CD14-positive monocyte (primary cell): ENCODE data around the gene CAV1. TPM values are rescaled to one million over a fixed set of nuclear protein-coding genes. Genes with fewer than 3 reads are reported as not detected.
A peak's percentile ranks its signal among the peaks of the same experiment; 100 is the strongest.

Source experiments
- DNase-seq, 3 donors: peaks; one replicate each; pipeline ENCODE4 v3.0.0-alpha.2; 2011 to 2022
- H2AFZ ChIP-seq: 2 replicates; pipeline ENCODE4 v1.6.0; 2012; ENCODE audit warnings: mild to moderate bottlenecking, low read depth, low read length, inconsistent platforms; ENCODE audit not compliant: insufficient read depth, poor library complexity, severe bottlenecking
- H3K27ac ChIP-seq, 2 donors: 1 replicate in 1 of 2; 2 replicates in 1 of 2; pipeline ENCODE4 v1.5.1; 2012 to 2013; ENCODE audit warnings: low read length in 2 of 2, control low read depth in 1 of 2, inconsistent platforms in 1 of 2, low read depth in 1 of 2, mild to moderate bottlenecking in 1 of 2
- H3K27me3 ChIP-seq, 2 donors: one replicate each; pipeline versions ENCODE4 v1.6.0 to v1.6.1; 2011 to 2013; ENCODE audit warnings: low read length in 2 of 2; ENCODE audit not compliant: control insufficient read depth in 2 of 2, insufficient read depth in 2 of 2
- H3K36me3 ChIP-seq, 2 donors: replicated peaks in 1 of 2; 1 replicate in 1 of 2; 2 replicates in 1 of 2; pipeline versions ENCODE4 v1.5.1 to v1.6.1; 2012 to 2013; ENCODE audit warnings: low read length in 2 of 2, control low read depth in 1 of 2, inconsistent platforms in 1 of 2, mild to moderate bottlenecking in 1 of 2; ENCODE audit not compliant: insufficient read depth in 2 of 2, control insufficient read depth in 1 of 2
- H3K4me1 ChIP-seq, 2 donors: 1 replicate in 1 of 2; 2 replicates in 1 of 2; pipeline versions ENCODE4 v1.5.1 to v1.6.1; 2012 to 2013; ENCODE audit warnings: low read length in 2 of 2, control low read depth in 1 of 2, inconsistent platforms in 1 of 2, mild to moderate bottlenecking in 1 of 2, moderate library complexity in 1 of 2; ENCODE audit not compliant: insufficient read depth in 2 of 2, control insufficient read depth in 1 of 2
- H3K4me2 ChIP-seq: replicated peaks from 2 replicates; pipeline ENCODE3; 2012; ENCODE audit warnings: low read length, moderate library complexity, mild to moderate bottlenecking; ENCODE audit not compliant: poor library complexity, severe bottlenecking; ENCODE audit errors: extremely low read depth
- H3K4me3 ChIP-seq, 3 experiments: fragments of 200-600 bp in 1 of 3; sonication (generic) in 1 of 3; replicated peaks in 1 of 3; 1 replicate in 2 of 3; 2 replicates in 1 of 3; pipeline ENCODE4 v1.5.1; 2011 to 2013; ENCODE audit warnings: low read length in 3 of 3, mild to moderate bottlenecking in 3 of 3, control low read depth in 2 of 3, low read depth in 2 of 3, inconsistent platforms in 1 of 3, moderate library complexity in 1 of 3
- H3K79me2 ChIP-seq: 2 replicates; pipeline ENCODE4 v1.6.0; 2012; ENCODE audit warnings: mild to moderate bottlenecking, control low read depth, inconsistent platforms, low read length, moderate library complexity; ENCODE audit not compliant: insufficient read depth
- H3K9ac ChIP-seq: 2 replicates; pipeline ENCODE4 v1.6.0; 2017; ENCODE audit warnings: low read length, mild to moderate bottlenecking; ENCODE audit not compliant: insufficient read depth, poor library complexity, severe bottlenecking
- H3K9me3 ChIP-seq, 2 donors: replicated peaks in 1 of 2; 1 replicate in 1 of 2; 2 replicates in 1 of 2; pipeline versions ENCODE4 v1.5.1 to v1.6.1; 2012 to 2013; ENCODE audit warnings: low read length in 2 of 2, control low read depth in 1 of 2; ENCODE audit not compliant: control insufficient read depth in 1 of 2, insufficient read depth in 1 of 2
- H4K20me1 ChIP-seq: 2 replicates; pipeline ENCODE4 v1.6.0; 2012; ENCODE audit warnings: mild to moderate bottlenecking, low read length, control low read depth, moderate library complexity; ENCODE audit not compliant: insufficient read depth
- H3K27ac Mint-ChIP-seq, 7 donors: one replicate each; pipeline ENCODE4 v1.8.0; 2020; ENCODE audit warnings: mild to moderate bottlenecking in 7 of 7, mixed read lengths in 7 of 7, moderate library complexity in 6 of 7, inconsistent platforms in 2 of 7
- H3K27me3 Mint-ChIP-seq, 3 donors: one replicate each; pipeline ENCODE4 v1.8.0; 2021 to 2022; ENCODE audit warnings: low read depth in 3 of 3, mild to moderate bottlenecking in 3 of 3, mixed read lengths in 3 of 3, moderate library complexity in 3 of 3, inconsistent platforms in 1 of 3
- H3K36me3 Mint-ChIP-seq, 2 donors: one replicate each; pipeline ENCODE4 v1.8.0; 2020; ENCODE audit warnings: mixed read lengths in 2 of 2, inconsistent platforms in 1 of 2, mild to moderate bottlenecking in 1 of 2
- H3K4me1 Mint-ChIP-seq: one replicate; pipeline ENCODE4 v1.8.0; 2020; ENCODE audit warnings: mild to moderate bottlenecking, mixed read lengths
- H3K4me3 Mint-ChIP-seq, 2 donors: one replicate each; pipeline ENCODE4 v1.8.0; 2020; ENCODE audit warnings: mild to moderate bottlenecking in 2 of 2, mixed read lengths in 2 of 2, moderate library complexity in 1 of 2
- H3K9me3 Mint-ChIP-seq, 7 donors: one replicate each; pipeline ENCODE4 v1.8.0; 2020 to 2022; ENCODE audit warnings: mixed read lengths in 7 of 7, mild to moderate bottlenecking in 6 of 7, moderate library complexity in 6 of 7, inconsistent platforms in 2 of 7
- WGBS: methylation state at CpG from one replicate; pipeline ENCODE4 v1.1.5; 2013; ENCODE audit warnings: missing lambda C conversion rate; ENCODE audit not compliant: insufficient coverage; 5-methylcytosine and 5-hydroxymethylcytosine counted together
- intact Hi-C, 2 donors: fragments of 100-400 bp; cut with micrococcal nuclease; formaldehyde crosslinking; loops; one replicate each; pipeline versions ENCODE4 v1.15.0 to v1.15.1; 2023
- polyA plus RNA-seq, 3 donors: library from polyadenylated mRNA; depleted of rRNA in 1 of 3; unstranded in 2 of 3; stranded (reverse) in 1 of 3; fragments of 300-500 nt in 2 of 3; fragments of >200 nt in 1 of 3; fragmentation: Illumina TruSeq in 2 of 3; gene quantifications; 1 replicate in 2 of 3; 2 replicates in 1 of 3; pipeline ENCODE4 v1.2.3, GENCODE V29; 2012 to 2021
- TF ChIP-seq, protein P1 (sequence below): fragments of 200-600 bp; IDR thresholded peaks from one replicate; pipeline ENCODE4 v1.8.0; 2022; ENCODE audit warnings: antibody characterized with exemption, mild to moderate bottlenecking

Gene CAV1
- polyA plus RNA-seq, 3 donors: not detected

DNA sequence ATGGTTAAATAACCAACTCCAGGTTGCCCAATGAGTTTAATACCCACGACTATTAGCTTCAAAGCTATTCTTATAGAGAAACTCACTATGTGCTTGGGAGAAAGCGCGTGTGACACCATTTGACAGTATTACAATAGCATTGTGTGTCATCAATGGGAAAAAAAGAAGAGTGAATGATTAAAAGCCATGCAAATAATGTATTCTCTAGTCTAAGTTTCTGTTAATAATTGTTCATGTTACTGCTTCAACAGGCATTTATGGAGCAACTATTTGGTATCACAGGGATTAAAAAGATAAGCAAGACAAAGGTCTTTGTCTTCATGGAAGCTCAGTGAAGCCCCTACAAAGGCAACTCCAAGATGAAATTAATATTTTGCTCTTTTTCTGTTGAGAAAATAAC lies 47.2 kb downstream of the CAV1 start:
- no peaks in the 10 kb centered on the region for H3K27me3 Mint-ChIP-seq
- no peaks in the 10 kb centered on the region for H4K20me1 ChIP-seq
- H3K36me3 ChIP-seq: no peaks in the 10 kb centered on the region
- no peak overlapping the region for H3K27ac ChIP-seq
- H3K9me3 Mint-ChIP-seq: no peaks in the 10 kb centered on the region
- intact Hi-C loops: no loop called here
- H3K27me3 ChIP-seq: no peaks in the 10 kb centered on the region
- no peak overlapping the region for H3K27ac Mint-ChIP-seq
- H3K36me3 Mint-ChIP-seq: no peaks in the 10 kb centered on the region
- no peak overlapping the region for H3K4me3 ChIP-seq
- TF ChIP-seq, protein P1, sequence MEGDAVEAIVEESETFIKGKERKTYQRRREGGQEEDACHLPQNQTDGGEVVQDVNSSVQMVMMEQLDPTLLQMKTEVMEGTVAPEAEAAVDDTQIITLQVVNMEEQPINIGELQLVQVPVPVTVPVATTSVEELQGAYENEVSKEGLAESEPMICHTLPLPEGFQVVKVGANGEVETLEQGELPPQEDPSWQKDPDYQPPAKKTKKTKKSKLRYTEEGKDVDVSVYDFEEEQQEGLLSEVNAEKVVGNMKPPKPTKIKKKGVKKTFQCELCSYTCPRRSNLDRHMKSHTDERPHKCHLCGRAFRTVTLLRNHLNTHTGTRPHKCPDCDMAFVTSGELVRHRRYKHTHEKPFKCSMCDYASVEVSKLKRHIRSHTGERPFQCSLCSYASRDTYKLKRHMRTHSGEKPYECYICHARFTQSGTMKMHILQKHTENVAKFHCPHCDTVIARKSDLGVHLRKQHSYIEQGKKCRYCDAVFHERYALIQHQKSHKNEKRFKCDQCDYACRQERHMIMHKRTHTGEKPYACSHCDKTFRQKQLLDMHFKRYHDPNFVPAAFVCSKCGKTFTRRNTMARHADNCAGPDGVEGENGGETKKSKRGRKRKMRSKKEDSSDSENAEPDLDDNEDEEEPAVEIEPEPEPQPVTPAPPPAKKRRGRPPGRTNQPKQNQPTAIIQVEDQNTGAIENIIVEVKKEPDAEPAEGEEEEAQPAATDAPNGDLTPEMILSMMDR: no peak
- H3K9me3 ChIP-seq: no peaks in the 10 kb centered on the region
- H3K4me3 Mint-ChIP-seq: no peak overlapping the region
- DNase-seq: no peak
- H3K9ac ChIP-seq: no peak overlapping the region
- no peak overlapping the region for H2AFZ ChIP-seq
- peaks cover 6 to 7% of the 10 kb centered on the region in 2 donors for H3K4me1 ChIP-seq
- H3K4me1 Mint-ChIP-seq: peaks cover 10% of the 10 kb centered on the region
- H3K79me2 ChIP-seq: no peaks in the 10 kb centered on the region
- H3K4me2 ChIP-seq: no peak overlapping the region
- no CpG with 5 or more reads among the region's 3 CpGs for WGBS

DNA sequence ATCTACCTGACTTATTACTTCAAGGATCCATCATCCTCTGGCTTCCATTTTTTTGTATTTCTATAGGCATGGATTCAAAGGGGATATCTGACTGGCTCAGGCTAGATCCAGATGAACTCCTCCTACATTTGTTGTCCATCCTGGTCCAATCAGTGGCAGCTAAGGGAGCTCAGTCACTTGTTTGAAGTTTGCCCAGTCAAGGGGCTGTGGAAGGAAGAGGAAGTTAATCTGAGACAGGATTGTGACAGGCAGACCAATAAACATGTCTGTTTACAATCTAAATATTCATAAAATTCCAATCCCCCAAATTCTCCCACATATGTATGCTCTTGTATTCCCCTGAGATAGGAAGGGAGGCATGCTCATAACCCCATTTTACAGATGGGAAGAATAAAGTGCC lies 48.7 kb downstream of the CAV1 start:
- peak overlapping the region in 1 of 7 donors; percentile 72 for H3K27ac Mint-ChIP-seq
- H3K9me3 Mint-ChIP-seq: peaks cover 0 to 2% (median 0%) of the 10 kb centered on the region in 7 donors
- Histone ChIP-seq H3K4me2 (no peak overlapping the region), H4K20me1 (no peaks in the 10 kb centered on the region), H3K9me3 (no peaks in the 10 kb centered on the region), H3K4me1 (peaks cover 6 to 7% of the 10 kb centered on the region in 2 donors), H3K9ac (no peak overlapping the region), H3K27me3 (no peaks in the 10 kb centered on the region), H3K36me3 (no peaks in the 10 kb centered on the region), H3K79me2 (no peaks in the 10 kb centered on the region), H2AFZ (no peak overlapping the region), H3K27ac (no peak overlapping the region), H3K4me3 (no peak overlapping the region)
- H3K4me1 Mint-ChIP-seq: peaks cover 10% of the 10 kb centered on the region
- H3K27me3 Mint-ChIP-seq: no peaks in the 10 kb centered on the region
- H3K4me3 Mint-ChIP-seq: no peak overlapping the region
- intact Hi-C loops: no loop called here
- TF ChIP-seq, protein P1: no peak
- DNase-seq: peak in 2 of 3 donors; percentile 9 to 10
- no peaks in the 10 kb centered on the region for H3K36me3 Mint-ChIP-seq
